ENCODE measurements around the gene MLLT6.

The MLLT6 gene

GRCh38 chr17:38702916-38703741 lies 1.9 kb upstream of the MLLT6 start:
- no peak for TF ChIP-seq CTCF (IDR thresholded peaks at IDR 0.05)
- H3K9me3 ChIP-seq, result no peaks in the 10 kb centered on the region
- H3K36me3 ChIP-seq, result peaks cover 0 to 9% (median 7%) of the 10 kb centered on the region in 3 donors
- peak overlapping the region; percentile 96 to 97 for H3K4me3 ChIP-seq
- intact Hi-C loops (cut with DNase I; ENCODE audit: low total_unique reads), result no loop called here
- H3K27ac ChIP-seq, result peak overlapping the region; percentile 94 to 96
- no peaks in the 10 kb centered on the region for H3K27me3 ChIP-seq
- DNase-seq, result no peak
- H3K4me1 ChIP-seq, result peaks cover 3 to 40% (median 27%) of the 10 kb centered on the region in 4 donors

DNA sequence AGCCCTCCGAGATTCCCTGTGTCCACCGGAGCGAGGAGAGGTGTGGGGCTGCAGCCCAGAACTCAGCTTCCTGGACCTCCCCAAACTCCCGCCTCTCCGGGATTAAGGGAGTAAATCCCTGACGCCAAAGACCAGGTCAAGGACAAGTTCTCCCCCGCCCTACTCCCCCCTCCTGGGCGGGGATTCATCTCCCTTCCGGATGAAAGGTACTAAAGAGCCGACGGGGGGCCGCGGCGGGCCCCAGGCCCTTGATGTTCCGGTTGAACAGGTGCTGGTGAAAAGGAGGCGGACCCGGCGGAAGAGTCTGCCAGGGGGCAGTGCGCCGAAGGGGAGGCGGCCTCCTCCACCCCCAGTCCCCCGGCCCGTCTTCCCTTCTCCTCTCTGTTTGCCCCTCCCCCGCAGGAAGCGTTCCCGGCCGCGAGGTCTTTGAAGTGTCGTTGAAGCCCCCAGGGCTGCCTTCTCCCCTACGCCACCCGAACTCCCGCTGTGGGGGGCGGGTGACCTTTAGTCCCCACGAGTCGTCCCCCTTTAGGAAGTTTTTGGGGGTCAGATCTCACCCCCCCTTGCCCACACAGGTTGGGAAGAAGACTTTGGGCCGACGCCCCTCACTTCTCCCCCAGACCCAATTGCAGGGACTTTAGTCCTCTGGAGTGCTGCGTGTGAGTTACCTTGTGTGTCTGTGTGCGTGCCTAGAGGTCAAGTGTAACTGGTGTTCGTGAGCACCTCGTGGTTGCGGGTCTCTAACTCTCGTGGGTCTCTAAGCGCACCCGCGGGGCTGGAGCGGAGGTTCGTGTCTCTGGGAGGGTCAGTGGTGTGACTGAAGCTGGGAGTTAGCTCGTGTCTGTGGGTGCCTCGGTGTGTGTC lies 1.1 kb upstream of the MLLT6 start:
- peak; percentile 68 to 88 for DNase-seq
- H3K4me1 ChIP-seq, result peaks cover 3 to 43% (median 27%) of the 10 kb centered on the region in 4 donors
- TF ChIP-seq CTCF (IDR thresholded peaks at IDR 0.05), result no peak

DNA sequence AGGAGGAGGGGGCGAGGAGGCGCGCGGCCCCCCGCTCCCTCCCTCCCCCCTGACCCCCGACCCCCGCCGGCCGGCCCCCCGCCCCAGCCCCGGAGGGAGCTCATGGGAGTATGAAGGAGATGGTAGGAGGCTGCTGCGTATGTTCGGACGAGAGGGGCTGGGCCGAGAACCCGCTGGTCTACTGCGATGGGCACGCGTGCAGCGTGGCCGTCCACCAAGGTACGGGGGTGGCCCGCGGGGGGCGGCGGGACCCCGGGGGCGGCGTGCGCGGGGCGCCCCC lies 390 bp downstream of the MLLT6 start:
- Histone ChIP-seq H3K27ac (peak overlapping the region; percentile 94 to 96), H3K9me3 (no peaks in the 10 kb centered on the region), H3K4me1 (peaks cover 3 to 43% (median 27%) of the 10 kb centered on the region in 4 donors), H3K4me3 (peak overlapping the region; percentile 96 to 97), H3K27me3 (no peaks in the 10 kb centered on the region), H3K36me3 (peaks cover 6 to 33% (median 24%) of the 10 kb centered on the region in 3 donors)
- no peak for TF ChIP-seq CTCF (IDR thresholded peaks at IDR 0.05)
- intact Hi-C loops (cut with DNase I; ENCODE audit: low total_unique reads), result no loop called here
- no peak for DNase-seq

More for the DNA sequence above, 1.1 kb upstream of the MLLT6 start:
- Histone ChIP-seq H3K36me3 (peaks cover 0 to 18% (median 9%) of the 10 kb centered on the region in 3 donors), H3K4me3 (peak overlapping the region; percentile 96 to 97), H3K27ac (peak overlapping the region; percentile 94 to 96), H3K27me3 (no peaks in the 10 kb centered on the region), H3K9me3 (no peaks in the 10 kb centered on the region)
- intact Hi-C loops (cut with DNase I; ENCODE audit: low total_unique reads), result no loop called here

- peak; percentile 73 to 87 for DNase-seq
- intact Hi-C loops (cut with DNase I; ENCODE audit: low total_unique reads), result no loop called here
- no peak for TF ChIP-seq CTCF (IDR thresholded peaks at IDR 0.05)
- peaks cover 7 to 38% (median 27%) of the 10 kb centered on the region in 3 donors for H3K36me3 ChIP-seq
- H3K9me3 ChIP-seq, result no peaks in the 10 kb centered on the region
- peak overlapping the region; percentile 94 to 96 for H3K27ac ChIP-seq
- no peaks in the 10 kb centered on the region for H3K27me3 ChIP-seq
- peak overlapping the region; percentile 96 to 97 for H3K4me3 ChIP-seq
- peaks cover 3 to 42% (median 27%) of the 10 kb centered on the region in 4 donors for H3K4me1 ChIP-seq
Measured at GRCh38 chr17:38705803-38706504, 881 bp downstream of the MLLT6 start.

GRCh38 chr17:38706505-38707216 lies 1.6 kb downstream of the MLLT6 start:
- H3K9me3 ChIP-seq, result no peaks in the 10 kb centered on the region
- no peak for DNase-seq
- H3K27ac ChIP-seq, result peak overlapping the region; percentile 94 to 96
- H3K36me3 ChIP-seq, result peaks cover 14 to 45% (median 34%) of the 10 kb centered on the region in 3 donors
- H3K4me3 ChIP-seq, result peak overlapping the region; percentile 96 to 97
- TF ChIP-seq CTCF (IDR thresholded peaks at IDR 0.05), result no peak
- no peaks in the 10 kb centered on the region for H3K27me3 ChIP-seq
- H3K4me1 ChIP-seq, result peaks cover 3 to 35% (median 20%) of the 10 kb centered on the region in 4 donors
- intact Hi-C loops (cut with DNase I; ENCODE audit: low total_unique reads), result no loop called here

Data from tibial artery (tissue), 4 donors.